K562 (cell line): ENCODE measurements around the gene BIRC3. TPM values are rescaled to one million over a fixed set of nuclear protein-coding genes. Genes with fewer than 3 reads are reported as not detected.

ENCODE experiments used
- ATAC-seq: fragments of 200-7000 bp; cut with Tn5 transposase; 3 replicates; pipeline ENCODE4 v1.9.1; 2020; ENCODE audit warnings: moderate library complexity
- BruUV-seq: library from RNA; stranded (reverse); fragments of 400-500 nt; replicated peaks from 2 replicates; lab custom pipeline; 2021; lab: Mats Ljungman, UMichigan
- CTCF ChIA-PET: fragments of 300-600 bp; formaldehyde crosslinking; extraction: SDS; loops from one replicate; lab custom pipeline; 2021; ENCODE audit warnings: low intra/inter-chr PET ratio; lab: Yijun Ruan, JAX
- POLR2A ChIA-PET: fragments of 300-600, 350-650 bp; sonication (Branson Sonifier 250); formaldehyde crosslinking; extraction: SDS; loops from one replicate; lab custom pipeline; 2021; ENCODE audit warnings: antibody characterized with exemption, inconsistent platforms; lab: Yijun Ruan, JAX
- DNase-seq, 4 experiments: peaks; one replicate each; pipeline versions ENCODE4 v3.0.0 to v3.0.0-alpha.2; 2011 to 2018; ENCODE audit warnings: low spot score in 3 of 4, mixed read lengths in 3 of 4; ENCODE audit errors: extremely low read depth in 1 of 4
- FAIRE-seq: peaks from 2 replicates; lab custom pipeline; 2011; peaks lifted over from hg19 to GRCh38; lab: Jason Lieb, UNC
- H2AFZ ChIP-seq: 2 replicates; pipeline ENCODE4 v1.6.0; 2011; ENCODE audit warnings: low read depth, low read length, control low read depth, inconsistent platforms
- H3K27ac ChIP-seq: fragments of 200-600 bp; 3 replicates; pipeline ENCODE4 v1.8.0; 2011; ENCODE audit warnings: low read depth, mild to moderate bottlenecking, control low read depth, inconsistent platforms, low read length, moderate library complexity, mixed read lengths; ENCODE audit errors: extremely low read depth
- H3K27me3 ChIP-seq, 2 experiments: fragments of 300-600 bp in 1 of 2; 2 replicates in 1 of 2; 3 replicates in 1 of 2; pipeline versions ENCODE4 v1.6.0 to v1.8.0; 2011; ENCODE audit warnings: inconsistent platforms in 2 of 2, low read length in 2 of 2, mild to moderate bottlenecking in 1 of 2, mixed read lengths in 1 of 2, moderate library complexity in 1 of 2; ENCODE audit not compliant: control insufficient read depth in 2 of 2, insufficient read depth in 2 of 2
- H3K36me3 ChIP-seq: fragments of 300-600 bp; 3 replicates; pipeline ENCODE4 v1.8.0; 2011; ENCODE audit warnings: mild to moderate bottlenecking, low read length, inconsistent platforms; ENCODE audit not compliant: control insufficient read depth, insufficient read depth
- H3K4me1 ChIP-seq, 2 experiments: fragments of 200-600 bp in 1 of 2; replicated peaks in 1 of 2; 2 replicates in 1 of 2; 3 replicates in 1 of 2; pipeline versions ENCODE4 v1.5.1 to v1.8.0; 2011; ENCODE audit warnings: inconsistent platforms in 2 of 2, low read length in 2 of 2, mild to moderate bottlenecking in 1 of 2, mixed read lengths in 1 of 2, moderate library complexity in 1 of 2; ENCODE audit not compliant: control insufficient read depth in 2 of 2, insufficient read depth in 2 of 2
- H3K4me2 ChIP-seq: 2 replicates; pipeline ENCODE4 v1.6.1; 2011; ENCODE audit warnings: low read length, control low read depth, inconsistent platforms, mixed read lengths; ENCODE audit not compliant: insufficient read depth
- H3K4me3 ChIP-seq: fragments of 200-600 bp; sonication (generic), shearing (Covaris generic); 2 replicates; pipeline ENCODE4 v1.5.1; 2016; ENCODE audit warnings: control low read depth, inconsistent platforms
- H3K79me2 ChIP-seq: fragments of 200-600 bp; 3 replicates; pipeline ENCODE4 v1.8.0; 2011; ENCODE audit warnings: low read length, inconsistent platforms; ENCODE audit not compliant: control insufficient read depth, insufficient read depth
- H3K9ac ChIP-seq, 2 experiments: 2 replicates each; pipeline versions ENCODE4 v1.6.0 to v1.6.1; 2011; ENCODE audit warnings: low read depth in 2 of 2, low read length in 2 of 2, control low read depth in 1 of 2, inconsistent platforms in 1 of 2, mild to moderate bottlenecking in 1 of 2, mixed read lengths in 1 of 2; ENCODE audit not compliant: insufficient read depth in 1 of 2
- H3K9me1 ChIP-seq: one replicate; pipeline ENCODE4 v1.6.0; 2011; ENCODE audit warnings: inconsistent platforms, mild to moderate bottlenecking, low read length, moderate library complexity; ENCODE audit not compliant: control insufficient read depth, insufficient read depth
- H3K9me3 ChIP-seq: replicated peaks from 2 replicates; pipeline ENCODE4 v1.5.1; 2011; ENCODE audit warnings: low read depth, low read length, inconsistent platforms; ENCODE audit not compliant: control insufficient read depth, insufficient read depth
- H4K20me1 ChIP-seq: replicated peaks from 2 replicates; pipeline ENCODE4 v1.6.1; 2011; ENCODE audit warnings: low read length, inconsistent platforms, mixed read lengths; ENCODE audit not compliant: control insufficient read depth, insufficient read depth
- ATF2 ChIP-seq: sonication (generic); formaldehyde crosslinking; IDR thresholded peaks from 2 replicates; pipeline ENCODE4 v1.8.1; 2022; ENCODE audit warnings: missing genetic modification reagents
- CHD7 ChIP-seq: fragments of 200-600 bp; sonication (generic); IDR thresholded peaks from one replicate; pipeline ENCODE4 v1.6.1; 2012; ENCODE audit warnings: mild to moderate bottlenecking, low read depth, low read length, inconsistent platforms
- ETS2 ChIP-seq: IDR thresholded peaks from 2 replicates; pipeline ENCODE4 v1.6.1; 2016; ENCODE audit warnings: borderline replicate concordance, missing genetic modification characterization, mild to moderate bottlenecking, moderate library complexity, missing compliant biosample characterization; ENCODE audit not compliant: poor library complexity, severe bottlenecking
- PTRF ChIP-seq: fragments of 450-650 bp; IDR thresholded peaks from 2 replicates; pipeline ENCODE4 v1.6.1; 2016; ENCODE audit warnings: mild to moderate bottlenecking, missing genetic modification characterization, missing compliant biosample characterization
- ZNF121 ChIP-seq: sonication (generic); formaldehyde crosslinking; conservative IDR thresholded peaks from 2 replicates; pipeline ENCODE4 v1.8.0; 2022; ENCODE audit warnings: missing genetic modification reagents
- ZNF165 ChIP-seq: fragments of 250-450 bp; sonication (Bioruptor Pico); IDR thresholded peaks from 2 replicates; pipeline ENCODE4 v1.4.0; 2020; ENCODE audit warnings: borderline replicate concordance
- WGBS: fragments of 100-300 bp; shearing (Covaris generic); methylation state at CpG from one replicate; pipeline ENCODE4 v1.1.6; 2016; ENCODE audit warnings: low coverage, mixed read lengths; ENCODE audit not compliant: insufficient coverage; ENCODE audit errors: missing lambda C conversion rate; 5-methylcytosine and 5-hydroxymethylcytosine counted together
- in situ Hi-C: fragments of 300-500 bp; cut with MboI; formaldehyde crosslinking; loops from 4 replicates; pipeline ENCODE4 v1.15.0; 2018; ENCODE audit warnings: inconsistent platforms, mixed read lengths
- intact Hi-C: fragments of 100-400 bp; cut with micrococcal nuclease; formaldehyde crosslinking; loops from 2 replicates; pipeline ENCODE4 v1.14.2; 2022
- polyA plus RNA-seq, 8 experiments: library from polyadenylated mRNA; depleted of rRNA in 4 of 8; stranded (reverse) in 5 of 8; unstranded in 3 of 8; fragments of >200 nt; fragmentation: Nextera tagmentation in 2 of 8; fragmentation: Illumina TruSeq in 1 of 8; extraction: Ambion mirVana in 2 of 8; extraction: Trizol in 1 of 8; gene quantifications; 2 replicates each; pipeline versions ENCODE4 v1.2.1 to v1.2.3, GENCODE V29; 2011 to 2014; ENCODE audit warnings: inconsistent platforms in 1 of 8, missing spikeins in 1 of 8
- total RNA-seq, 7 experiments: library from RNA; depleted of rRNA in 6 of 7; stranded (reverse); fragments of >200 nt in 6 of 7; fragmentation: Illumina TruSeq in 2 of 7; extraction: Trizol in 2 of 7; gene quantifications; 2 replicates each; pipeline versions ENCODE4 v1.2.1 to v1.2.3, GENCODE V29; 2011 to 2021; ENCODE audit warnings: low replicate concordance in 1 of 7

Gene BIRC3
- total and polyA plus RNA-seq, 9 of the 15 experiments (the other 6 are each of a cell fraction or from before 2014, with no cell fraction given) = 0.08 to 0.42 (median 0.18) TPM

- TF ChIP-seq ATF2 (no peak), PTRF (tag) (no peak), ETS2 (tag) (no peak), ZNF165 (CRISPR knock-in tag) (no peak), ZNF121 (CRISPR knock-in tag) (no peak)
These were observed 50.1 kb downstream of the BIRC3 start (continued) for GRCh38 chr11:102367364-102367763.

GRCh38 chr11:102368472-102368871, 51.2 kb downstream of the BIRC3 start:
- FAIRE-seq = no peak
- H3K27me3 ChIP-seq = no peaks in the 10 kb centered on the region
- no peaks in the 10 kb centered on the region for H3K79me2 ChIP-seq
- H3K27ac ChIP-seq = no peak overlapping the region
- H3K4me1 ChIP-seq = no peaks in the 10 kb centered on the region
- H2AFZ ChIP-seq = no peak overlapping the region
- intact Hi-C loops = no loop called here
- no peak for DNase-seq
- no peak overlapping the region for H3K4me2 ChIP-seq
- ChIA-PET CTCF (interaction anchor here (1.9 kb wide), 1 partner anchor 126 kb away, joined by 19 read pairs; no protein-coding TSS in a partner anchor), POLR2A (interaction anchor here (0.7 to 1.4 kb wide), 2 partner anchors 18 to 52 kb away, joined by 3 to 5 read pairs; no protein-coding TSS in a partner anchor)
- no peaks in the 10 kb centered on the region for H3K9me1 ChIP-seq
- in situ Hi-C loops = no loop called here
- H3K4me3 ChIP-seq = no peak overlapping the region
- no TSS peak for BruUV-seq
- no peak overlapping the region for H3K9ac ChIP-seq
- peaks cover 47% of the 10 kb centered on the region for H3K36me3 ChIP-seq
- H3K9me3 ChIP-seq = no peaks in the 10 kb centered on the region
- no peaks in the 10 kb centered on the region for H4K20me1 ChIP-seq
- 93% methylated on average over 3 of the region's 3 CpGs for WGBS
- ATAC-seq = no peak
- TF ChIP-seq CHD7 = no peak
